ENCODE data around the gene PCDHGB3. TPM values are rescaled to one million over a fixed set of nuclear protein-coding genes. Genes with fewer than 3 reads are reported as not detected.
"Not testable (repeated sequence)": the region's sequence is repeated elsewhere in the genome, so short reads cannot be mapped to it uniquely, and the experiment has no call there.

PCDHGB3 gene
- total and polyA plus RNA-seq, 2 donors (not counting 1 experiment from before 2014, with no cell fraction given): 2.9 to 5.8 TPM

DNA sequence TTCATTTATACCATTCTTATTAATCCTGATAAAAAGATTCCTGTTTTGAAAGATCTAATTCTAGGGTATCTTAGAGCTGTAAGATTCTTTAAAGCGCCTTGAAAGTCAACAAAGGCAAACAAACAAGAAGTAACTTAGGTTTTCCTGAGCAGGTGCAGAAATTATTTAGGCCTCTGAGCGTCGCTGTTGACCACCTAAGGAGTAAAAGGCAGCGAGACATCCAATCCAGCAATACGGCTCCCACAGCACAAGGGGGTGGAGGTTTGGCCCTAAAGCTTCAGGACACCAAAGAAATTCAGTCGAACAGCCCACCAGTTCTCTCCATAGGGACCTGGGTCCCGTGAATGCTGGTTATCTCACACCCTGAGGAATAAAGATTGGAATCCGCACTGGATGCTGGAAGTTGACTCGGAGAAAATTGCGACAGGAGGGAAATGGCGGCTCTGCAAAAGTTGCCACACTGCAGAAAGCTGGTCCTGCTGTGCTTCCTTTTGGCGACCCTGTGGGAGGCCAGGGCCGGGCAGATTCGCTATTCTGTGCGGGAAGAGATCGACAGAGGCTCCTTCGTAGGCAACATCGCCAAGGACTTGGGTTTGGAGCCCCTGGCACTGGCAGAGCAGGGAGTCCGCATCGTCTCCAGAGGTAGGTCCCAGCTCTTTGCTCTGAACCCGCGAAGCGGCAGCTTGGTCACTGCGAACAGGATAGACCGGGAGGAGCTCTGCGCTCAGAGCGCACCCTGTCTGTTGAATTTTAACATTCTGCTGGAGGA, 31.3 kb upstream of the PCDHGB3 start, which contains the start of gene PCDHGA2:
TSS of gene PCDHGA2 (plus strand) at position 223 of the 769 bp plus-strand sequence.
- DNase-seq (ENCODE audit: low read depth in 2 of 2): peak; percentile 48 to 65
- Histone ChIP-seq H3K27ac (ENCODE audit: insufficient read depth, low read length) (no peak within 1 kb of the TSS), H3K9ac (ENCODE audit: insufficient read depth, low read length) (peak within 1 kb of the TSS; percentile 30), H3K27me3 (ENCODE audit: control insufficient read depth, insufficient read depth, low read length) (peaks cover 5% of the 10 kb centered on the region), H2AFZ (ENCODE audit: low read length) (peak within 1 kb of the TSS; percentile 73), H3K36me3 (ENCODE audit: control insufficient read depth, insufficient read depth, low read length) (no peaks in the 10 kb centered on the region), H3K4me1 (ENCODE audit: control insufficient read depth, extremely low read depth, insufficient read depth, low read length) (no peaks in the 10 kb centered on the region), H3K79me2 (ENCODE audit: control insufficient read depth, insufficient read depth, low read length) (no peaks in the 10 kb centered on the region), H3K4me2 (ENCODE audit: extremely low read depth, insufficient read depth, low read length) (peak within 1 kb of the TSS; percentile 59), H3K9me3 (ENCODE audit: control insufficient read depth, insufficient read depth, low read depth, low read length) (peaks cover 2% of the 10 kb centered on the region), H3K4me3 (replicated peaks in 1 of 4; ENCODE audit: control extremely low read depth in 1 of 4, insufficient read depth in 1 of 4, low read depth in 3 of 4, low read length in 4 of 4) (peak within 1 kb of the TSS; percentile 30 to 57 (median 52)), H4K20me1 (ENCODE audit: control insufficient read depth, extremely low read depth, insufficient read depth, low read length) (no peaks in the 10 kb centered on the region)
- TF ChIP-seq, protein P1, sequence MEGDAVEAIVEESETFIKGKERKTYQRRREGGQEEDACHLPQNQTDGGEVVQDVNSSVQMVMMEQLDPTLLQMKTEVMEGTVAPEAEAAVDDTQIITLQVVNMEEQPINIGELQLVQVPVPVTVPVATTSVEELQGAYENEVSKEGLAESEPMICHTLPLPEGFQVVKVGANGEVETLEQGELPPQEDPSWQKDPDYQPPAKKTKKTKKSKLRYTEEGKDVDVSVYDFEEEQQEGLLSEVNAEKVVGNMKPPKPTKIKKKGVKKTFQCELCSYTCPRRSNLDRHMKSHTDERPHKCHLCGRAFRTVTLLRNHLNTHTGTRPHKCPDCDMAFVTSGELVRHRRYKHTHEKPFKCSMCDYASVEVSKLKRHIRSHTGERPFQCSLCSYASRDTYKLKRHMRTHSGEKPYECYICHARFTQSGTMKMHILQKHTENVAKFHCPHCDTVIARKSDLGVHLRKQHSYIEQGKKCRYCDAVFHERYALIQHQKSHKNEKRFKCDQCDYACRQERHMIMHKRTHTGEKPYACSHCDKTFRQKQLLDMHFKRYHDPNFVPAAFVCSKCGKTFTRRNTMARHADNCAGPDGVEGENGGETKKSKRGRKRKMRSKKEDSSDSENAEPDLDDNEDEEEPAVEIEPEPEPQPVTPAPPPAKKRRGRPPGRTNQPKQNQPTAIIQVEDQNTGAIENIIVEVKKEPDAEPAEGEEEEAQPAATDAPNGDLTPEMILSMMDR (conservative IDR thresholded peaks at IDR 0.05 in 1 of 2, IDR thresholded peaks at IDR 0.05 in 1 of 2; ENCODE audit: low read depth in 1 of 2, low read length in 2 of 2): peak; percentile 56 to 64
- no peak for TF ChIP-seq EZH2 (IDR thresholded peaks at IDR 0.05; ENCODE audit: low read length, missing control alignments)

DNA sequence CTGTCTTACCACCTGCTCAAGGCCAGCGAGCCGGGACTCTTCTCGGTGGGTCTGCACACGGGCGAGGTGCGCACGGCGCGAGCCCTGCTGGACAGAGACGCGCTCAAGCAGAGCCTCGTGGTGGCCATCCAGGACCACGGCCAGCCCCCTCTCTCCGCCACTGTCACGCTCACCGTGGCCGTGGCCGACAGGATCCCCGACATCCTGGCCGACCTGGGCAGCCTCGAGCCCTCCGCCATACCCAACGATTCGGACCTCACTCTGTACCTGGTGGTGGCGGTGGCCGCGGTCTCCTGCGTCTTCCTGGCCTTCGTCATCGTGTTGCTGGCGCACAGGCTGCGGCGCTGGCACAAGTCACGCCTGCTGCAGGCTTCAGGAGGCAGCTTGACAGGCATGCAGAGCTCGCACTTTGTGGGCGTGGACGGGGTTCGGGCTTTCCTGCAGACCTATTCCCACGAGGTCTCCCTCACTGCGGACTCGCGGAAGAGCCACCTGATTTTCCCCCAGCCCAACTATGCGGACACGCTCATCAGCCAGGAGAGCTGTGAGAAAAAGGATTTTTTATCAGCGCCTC, 29.2 kb upstream of the PCDHGB3 start:
- not testable (repeated sequence) for H3K9ac ChIP-seq (ENCODE audit: insufficient read depth, low read length); H3K4me2 ChIP-seq (ENCODE audit: extremely low read depth, insufficient read depth, low read length); H2AFZ ChIP-seq (ENCODE audit: low read length); H3K4me1 ChIP-seq (ENCODE audit: control insufficient read depth, extremely low read depth, insufficient read depth, low read length); H4K20me1 ChIP-seq (ENCODE audit: control insufficient read depth, extremely low read depth, insufficient read depth, low read length); H3K27ac ChIP-seq (ENCODE audit: insufficient read depth, low read length); DNase-seq (ENCODE audit: low read depth in 2 of 2); H3K79me2 ChIP-seq (ENCODE audit: control insufficient read depth, insufficient read depth, low read length); H3K9me3 ChIP-seq (ENCODE audit: control insufficient read depth, insufficient read depth, low read depth, low read length); H3K36me3 ChIP-seq (ENCODE audit: control insufficient read depth, insufficient read depth, low read length); H3K4me3 ChIP-seq (replicated peaks in 1 of 4; ENCODE audit: control extremely low read depth in 1 of 4, insufficient read depth in 1 of 4, low read depth in 3 of 4, low read length in 4 of 4)
- peaks cover 11% of the 10 kb centered on the region for H3K27me3 ChIP-seq (ENCODE audit: control insufficient read depth, insufficient read depth, low read length)

DNA sequence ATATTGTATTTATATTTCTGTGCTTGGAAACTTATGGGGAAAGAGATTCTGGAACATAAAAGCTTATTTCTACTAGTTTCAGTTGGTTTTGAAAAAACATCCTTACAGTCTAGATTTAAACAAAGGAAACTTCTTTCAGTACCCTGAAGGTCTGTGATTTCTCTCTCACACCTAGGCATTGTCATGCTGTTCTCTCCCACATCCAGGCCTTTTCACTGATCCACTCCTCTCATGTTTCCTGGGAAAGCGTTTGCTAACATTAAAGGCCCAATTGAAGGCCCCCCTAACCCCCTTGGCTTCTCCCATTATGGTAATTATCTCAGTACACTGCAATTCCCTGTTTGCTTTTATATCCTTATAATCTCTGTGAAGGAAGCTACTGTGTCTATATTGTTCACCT, 27.3 kb upstream of the PCDHGB3 start:
- Histone ChIP-seq H3K27ac (ENCODE audit: insufficient read depth, low read length) (no peak overlapping the region), H3K36me3 (ENCODE audit: control insufficient read depth, insufficient read depth, low read length) (no peaks in the 10 kb centered on the region), H3K27me3 (ENCODE audit: control insufficient read depth, insufficient read depth, low read length) (peaks cover 11% of the 10 kb centered on the region), H3K4me2 (ENCODE audit: extremely low read depth, insufficient read depth, low read length) (no peak overlapping the region), H3K9me3 (ENCODE audit: control insufficient read depth, insufficient read depth, low read depth, low read length) (peaks cover 2% of the 10 kb centered on the region), H3K9ac (ENCODE audit: insufficient read depth, low read length) (no peak overlapping the region), H3K79me2 (ENCODE audit: control insufficient read depth, insufficient read depth, low read length) (no peaks in the 10 kb centered on the region), H4K20me1 (ENCODE audit: control insufficient read depth, extremely low read depth, insufficient read depth, low read length) (no peaks in the 10 kb centered on the region), H3K4me1 (ENCODE audit: control insufficient read depth, extremely low read depth, insufficient read depth, low read length) (no peaks in the 10 kb centered on the region), H3K4me3 (replicated peaks in 1 of 4; ENCODE audit: control extremely low read depth in 1 of 4, insufficient read depth in 1 of 4, low read depth in 3 of 4, low read length in 4 of 4) (no peak overlapping the region), H2AFZ (ENCODE audit: low read length) (no peak overlapping the region)
- TF ChIP-seq, protein P1 (conservative IDR thresholded peaks at IDR 0.05 in 1 of 2, IDR thresholded peaks at IDR 0.05 in 1 of 2; ENCODE audit: low read depth in 1 of 2, low read length in 2 of 2): no peak
- TF ChIP-seq EZH2 (IDR thresholded peaks at IDR 0.05; ENCODE audit: low read length, missing control alignments): no peak
- no peak for DNase-seq (ENCODE audit: low read depth in 2 of 2)

Measured in fibroblast of lung (primary cell).